Sciatic nerve (tissue), 2 donors: ENCODE data around the gene PPP1R9B. TPM values are rescaled to one million over a fixed set of nuclear protein-coding genes. Genes with fewer than 3 reads are reported as not detected.

Source experiments
- ATAC-seq: fragments of 200-7000 bp; cut with Tn5 transposase; one replicate; pipeline ENCODE4 v1.9.1; 2020; ENCODE audit warnings: mild to moderate bottlenecking, moderate library complexity
- DNase-seq: peaks from one replicate; pipeline ENCODE4 v3.0.0-alpha.2; 2020; ENCODE audit warnings: low spot score
- intact Hi-C: fragments of 100-400 bp; cut with DNase I; formaldehyde crosslinking; loops from one replicate; pipeline ENCODE4 v1.14.2; 2022
- total RNA-seq: library from RNA; stranded (reverse); fragmentation: NEBNext Ultra II Directional; extraction: Animal tissue kit (Norgen Biotek cat#: 25700); gene quantifications from one replicate; pipeline ENCODE4 v1.2.1, GENCODE V29; 2021
- donor health status: DM: no; HTN: no; CAD: no.
- donor health status: DM: no; HTN: no; CAD: no.

PPP1R9B gene
- total RNA-seq, 1 donor from 2014 or later: 58.8 TPM

DNA sequence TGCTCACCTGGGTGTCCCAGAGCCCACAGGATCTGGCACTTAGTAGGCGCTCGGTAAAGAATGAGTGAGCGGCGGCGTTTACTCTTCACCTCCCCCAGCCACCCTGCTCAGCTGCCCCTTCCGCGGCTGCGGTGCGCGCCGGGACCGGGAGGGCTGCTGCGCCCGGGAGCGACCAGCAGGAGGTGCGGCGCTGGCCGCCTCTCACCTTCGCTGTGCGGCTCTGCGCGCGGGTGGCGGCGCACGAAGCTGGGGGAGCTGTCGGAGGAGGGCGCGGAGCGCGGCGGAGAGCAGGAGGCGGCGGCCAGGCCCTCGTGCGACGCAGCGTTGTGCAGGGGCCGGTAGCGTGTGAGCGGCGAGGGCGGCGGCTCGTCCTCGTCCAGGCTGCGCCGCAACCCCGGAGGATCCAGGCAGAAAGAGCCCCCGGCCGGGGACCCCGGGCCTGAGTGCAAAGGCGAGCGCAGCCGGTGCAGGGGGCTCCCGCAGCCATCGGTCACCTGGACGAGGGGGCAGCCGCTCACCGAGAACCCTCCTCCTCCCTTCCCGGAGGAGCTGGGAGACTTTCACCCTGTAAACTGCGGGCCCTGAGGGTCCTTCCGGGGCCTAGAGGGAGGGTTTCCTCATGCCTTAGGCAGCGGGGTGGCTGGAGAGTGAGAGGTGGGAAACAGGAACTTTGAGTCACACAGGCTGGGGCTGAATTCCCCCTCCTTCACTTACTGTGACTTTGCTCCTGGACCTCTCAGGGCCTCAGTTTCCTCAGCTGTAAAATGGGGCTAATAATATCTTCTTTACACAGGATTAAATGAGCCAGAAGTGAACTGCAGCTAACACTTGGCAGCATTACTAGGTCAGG, 33.0 kb downstream of the PPP1R9B start:
- peak; percentile 53 for ATAC-seq
- DNase-seq: peak; percentile 64
- intact Hi-C loops: loop anchor here (10.0 kb wide), 1 partner anchor 177 kb away; no protein-coding TSS in a partner anchor

DNA sequence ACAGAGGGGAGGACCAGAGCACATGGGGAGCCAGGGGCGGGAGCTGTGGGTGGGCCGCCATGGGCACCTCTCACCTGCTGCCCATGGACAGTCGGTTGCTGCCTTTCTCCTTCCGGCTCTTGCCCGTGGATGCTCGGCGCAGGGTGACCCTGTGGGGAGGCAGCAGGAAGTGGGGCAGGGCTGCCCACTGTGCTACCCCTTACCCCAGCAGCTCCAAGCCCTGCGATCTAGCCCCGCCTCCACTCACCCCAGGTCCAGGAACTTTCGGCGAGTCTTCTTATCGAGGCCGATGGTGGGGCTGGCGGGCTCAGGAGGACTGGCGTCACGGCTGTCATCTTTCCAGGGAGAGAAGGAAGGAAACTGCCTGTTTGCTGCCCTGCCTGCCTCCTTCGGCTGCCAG, 34.7 kb downstream of the PPP1R9B start:
- ATAC-seq: no peak
- intact Hi-C loops: loop anchor here (10.0 kb wide), 1 partner anchor 179 kb away; no protein-coding TSS in a partner anchor
- peak; percentile 56 for DNase-seq

DNA sequence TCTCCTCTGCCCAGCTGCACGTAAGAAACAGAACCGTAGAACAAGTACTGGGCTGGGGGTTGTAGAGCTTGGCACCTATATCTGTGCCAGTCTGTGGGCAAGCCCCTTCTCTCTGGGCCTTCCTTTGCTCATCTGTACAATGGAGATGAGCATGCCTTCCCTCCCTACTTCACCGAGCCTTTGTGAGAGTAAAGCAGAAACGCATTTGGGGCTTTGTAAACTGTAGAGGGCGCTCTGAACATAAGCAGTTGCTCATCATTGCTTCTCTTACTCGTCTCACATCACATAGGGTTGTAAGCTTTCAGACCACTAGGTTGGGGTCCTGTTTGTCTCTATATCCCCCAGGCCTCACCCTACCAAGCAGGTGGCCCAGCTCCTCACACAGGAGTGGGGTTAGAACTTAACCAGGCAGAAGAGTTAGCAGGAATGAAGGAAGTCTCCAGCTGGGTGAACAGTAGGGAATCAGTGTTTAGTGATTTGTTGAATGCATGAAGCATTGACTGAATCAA, 35.6 kb downstream of the PPP1R9B start:
- DNase-seq: no peak
- intact Hi-C loops: loop anchor here (10.0 kb wide), 1 partner anchor 180 kb away; no protein-coding TSS in a partner anchor
- no peak for ATAC-seq

DNA sequence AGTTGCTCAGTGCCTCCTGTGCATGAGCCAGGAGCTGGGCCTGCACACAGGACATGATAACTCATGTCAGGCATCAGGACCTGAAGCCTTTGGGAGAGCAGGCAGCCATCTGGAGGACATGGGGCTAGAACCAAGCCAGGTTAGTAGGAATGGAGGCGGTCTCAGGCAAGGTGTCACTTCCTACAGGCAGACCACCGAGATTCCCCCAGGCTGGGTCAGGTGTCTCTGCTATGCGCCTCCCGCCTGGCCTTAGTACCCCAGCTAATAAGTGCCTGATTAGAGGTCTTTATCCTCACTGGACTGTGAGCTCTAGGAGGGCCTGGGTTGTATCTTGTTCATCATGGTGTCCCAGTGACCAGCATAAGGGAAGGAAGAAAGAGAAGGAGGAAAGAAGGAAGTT, 36.1 kb downstream of the PPP1R9B start:
- intact Hi-C loops: loop anchor here (10.0 kb wide), 1 partner anchor 180 kb away; no protein-coding TSS in a partner anchor
- DNase-seq: no peak
- ATAC-seq: no peak

GRCh38 chr17:50113624-50114320, 36.7 kb downstream of the PPP1R9B start:
- no peak for ATAC-seq
- peak; percentile 67 for DNase-seq
- intact Hi-C loops: loop anchor here (10.0 kb wide), 1 partner anchor 181 kb away; no protein-coding TSS in a partner anchor

- DNase-seq (peak; percentile 59), ATAC-seq (peak; percentile 9)
- intact Hi-C loops: loop anchor here (10.0 kb wide), 1 partner anchor 182 kb away; no protein-coding TSS in a partner anchor
Observed at GRCh38 chr17:50112694-50113093, 37.8 kb downstream of the PPP1R9B start.

DNA sequence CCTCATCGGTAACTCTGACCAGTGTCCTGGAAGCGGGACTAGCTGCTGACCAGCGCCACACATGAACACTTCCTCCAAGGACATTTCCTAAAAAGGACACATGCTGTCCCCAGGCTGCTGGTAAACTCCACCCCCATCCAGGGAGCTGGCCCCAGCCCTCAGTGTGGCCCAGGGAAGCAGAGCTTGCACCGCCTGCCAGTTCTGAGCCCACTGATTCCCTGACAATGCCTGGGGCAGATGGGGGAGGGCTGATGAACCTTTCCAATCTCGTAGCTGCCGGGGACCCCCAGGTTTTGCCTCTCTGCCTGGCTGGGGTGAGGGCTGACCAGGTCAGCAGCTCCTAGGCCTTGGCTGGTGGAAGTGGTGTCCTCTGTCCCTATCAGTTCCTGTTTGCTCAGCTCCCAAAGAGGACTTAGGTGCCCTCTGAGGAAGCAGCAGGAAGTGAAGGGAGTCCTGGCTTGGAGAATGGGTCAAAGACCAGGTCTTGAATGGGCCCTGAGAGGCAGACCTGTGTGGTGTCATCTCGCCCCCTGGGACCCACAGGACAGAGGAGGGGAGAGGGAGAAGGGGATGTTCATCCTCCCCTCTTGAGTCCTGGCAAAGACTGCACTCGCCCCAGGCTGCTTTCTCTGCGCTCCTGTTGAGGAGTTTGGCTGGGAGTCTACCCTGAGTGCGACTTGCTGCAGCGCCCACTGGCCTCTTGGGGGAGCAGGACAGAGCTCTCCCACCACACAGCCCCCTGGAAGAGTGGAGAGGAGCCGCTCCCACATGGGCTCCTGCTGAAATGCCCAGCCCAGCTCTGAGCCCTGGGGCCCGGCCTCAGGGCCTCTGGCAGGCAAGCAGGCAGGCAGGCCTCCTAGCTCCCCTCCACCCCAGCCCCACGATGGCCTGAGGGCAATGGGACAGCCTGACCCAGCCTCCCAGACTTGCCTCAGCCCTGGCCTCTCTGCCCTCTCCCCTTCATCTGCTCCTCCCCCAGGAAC, 38.5 kb downstream of the PPP1R9B start:
- ATAC-seq (peak; percentile 70), DNase-seq (peak; percentile 71)
- intact Hi-C loops: loop anchor here (10.0 kb wide), 1 partner anchor 183 kb away; no protein-coding TSS in a partner anchor

GRCh38 chr17:50110591-50111349, 39.7 kb downstream of the PPP1R9B start:
- peak; percentile 63 for DNase-seq
- peak; percentile 20 for ATAC-seq
- intact Hi-C loops: loop anchor here (10.0 kb wide), 1 partner anchor 184 kb away; no protein-coding TSS in a partner anchor

GRCh38 chr17:50109785-50110184, 40.7 kb downstream of the PPP1R9B start:
- DNase-seq (peak; percentile 61), ATAC-seq (no peak)
- intact Hi-C loops: loop anchor here (10.0 kb wide), 1 partner anchor 185 kb away; no protein-coding TSS in a partner anchor

GRCh38 chr17:50109207-50109606, 41.3 kb downstream of the PPP1R9B start:
- DNase-seq: no peak
- intact Hi-C loops: no loop called here
- no peak for ATAC-seq

DNA sequence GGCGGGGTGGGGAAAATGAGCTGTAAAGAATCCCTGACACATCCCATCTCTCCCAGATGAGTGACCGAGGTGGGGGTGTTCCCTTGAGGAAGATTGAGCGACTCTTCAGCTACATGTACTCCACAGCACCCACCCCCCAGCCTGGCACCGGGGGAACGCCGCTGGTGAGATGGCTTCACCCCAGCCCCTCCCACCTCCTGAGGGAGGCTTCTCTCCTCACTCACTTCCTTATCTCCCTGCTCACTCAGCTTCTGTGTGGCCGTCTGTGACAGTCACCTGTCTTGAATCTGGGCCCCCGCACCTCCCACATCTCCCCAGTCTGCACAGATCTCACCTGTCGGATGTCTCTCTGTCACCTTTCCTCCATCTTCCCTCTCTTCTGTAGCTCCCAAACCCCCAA, 41.9 kb downstream of the PPP1R9B start:
- intact Hi-C loops: no loop called here
- ATAC-seq (no peak), DNase-seq (no peak)

DNA sequence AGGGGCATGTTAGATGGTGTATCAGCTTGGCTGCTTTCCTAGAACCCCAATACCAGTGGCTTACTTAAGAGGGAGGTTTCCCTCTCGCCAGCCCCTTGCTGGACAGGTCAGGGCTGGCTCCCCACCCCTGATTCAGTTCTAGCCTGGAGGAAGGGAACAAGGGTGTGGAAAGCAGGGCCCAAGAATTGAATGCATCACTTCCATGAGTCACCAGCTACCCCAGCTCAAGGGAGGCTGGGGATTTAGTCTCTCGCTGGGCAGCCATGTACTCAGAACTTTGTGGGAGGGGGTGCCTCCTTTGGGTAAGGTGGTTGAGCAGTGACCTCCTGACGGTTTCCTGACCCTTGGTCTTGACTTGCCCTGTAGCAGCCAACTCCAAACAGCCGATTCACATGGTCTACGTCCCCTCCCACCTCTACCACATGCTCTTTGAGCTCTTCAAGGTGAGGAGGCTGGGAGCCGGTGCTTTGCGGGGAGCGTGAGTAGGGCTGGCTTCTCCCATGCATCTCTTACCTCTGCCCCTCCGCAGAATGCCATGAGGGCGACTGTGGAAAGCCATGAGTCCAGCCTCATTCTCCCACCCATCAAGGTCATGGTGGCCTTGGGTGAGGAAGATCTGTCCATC, 42.6 kb downstream of the PPP1R9B start:
- intact Hi-C loops: no loop called here
- DNase-seq: no peak
- ATAC-seq: no peak

GRCh38 chr17:50106393-50107131, 43.9 kb downstream of the PPP1R9B start:
- DNase-seq: no peak
- ATAC-seq: no peak
- intact Hi-C loops: no loop called here

- intact Hi-C loops: no loop called here
- DNase-seq: no peak
Observed at GRCh38 chr17:50105811-50106210, 44.7 kb downstream of the PPP1R9B start.

GRCh38 chr17:50103941-50104340, 46.5 kb downstream of the PPP1R9B start:
- intact Hi-C loops: no loop called here
- ATAC-seq (no peak), DNase-seq (no peak)

More at GRCh38 chr17:50105811-50106210, 44.7 kb downstream of the PPP1R9B start:
- no peak for ATAC-seq

GRCh38 chr17:50103252-50103651, 47.2 kb downstream of the PPP1R9B start:
- ATAC-seq (no peak), DNase-seq (no peak)
- intact Hi-C loops: no loop called here
